MM.1S (cell line): ENCODE data around the gene IGSF6.

Experiments used
- CTCF ChIP-seq: fragments of 300-600 bp; sonication (generic); IDR thresholded peaks from 2 replicates; pipeline ENCODE4 v1.5.1; 2016; ENCODE audit warnings: antibody characterized with exemption, low read length, mixed read lengths
- EZH2 ChIP-seq: fragments of 300-600 bp; sonication (generic); optimal IDR thresholded peaks from 2 replicates; pipeline ENCODE3; 2017; ENCODE audit warnings: low read depth, mild to moderate bottlenecking, antibody characterized with exemption, low read length, mixed read lengths
- EZH2phosphoT487 ChIP-seq: fragments of 300-600 bp; sonication (generic); IDR thresholded peaks from 2 replicates; pipeline ENCODE4 v1.6.1; 2018; ENCODE audit warnings: antibody characterized with exemption, low read length

GRCh38 chr16:21638573-21638975 is 13.8 kb downstream of the IGSF6 start:
- no peak for TF ChIP-seq CTCF
- TF ChIP-seq EZH2, result no peak
- no peak for TF ChIP-seq EZH2phosphoT487
